OCI-LY1 (cell line): ENCODE results near the gene DIP2A.
A peak's percentile ranks its signal among the peaks of the same experiment; 100 is the strongest.

Experiments used
- H2AFZ ChIP-seq: fragments of 200-600 bp; sonication (generic), shearing (Covaris generic); 2 replicates; pipeline ENCODE4 v1.6.0; 2014; ENCODE audit warnings: antibody characterized with exemption, mild to moderate bottlenecking, low read length
- H3F3A ChIP-seq: fragments of 200-600 bp; sonication (generic), shearing (Covaris generic); 2 replicates; pipeline ENCODE4 v1.6.0; 2014; ENCODE audit warnings: mild to moderate bottlenecking, antibody characterized with exemption, low read length, moderate library complexity; ENCODE audit not compliant: insufficient read depth
- H3K27ac ChIP-seq: fragments of 200-600 bp; sonication (generic); 2 replicates; pipeline ENCODE4 v1.5.1; 2014; ENCODE audit warnings: low read length, mixed run types, mild to moderate bottlenecking, low read depth; ENCODE audit not compliant: poor library complexity, severe bottlenecking
- H3K27me3 ChIP-seq: fragments of 200-600 bp; sonication (generic); 2 replicates; pipeline ENCODE4 v1.6.0; 2014; ENCODE audit warnings: antibody characterized with exemption, mild to moderate bottlenecking, low read length, moderate library complexity; ENCODE audit not compliant: insufficient read depth
- H3K36me3 ChIP-seq: fragments of 200-600 bp; sonication (generic); 2 replicates; pipeline ENCODE4 v1.6.1; 2014; ENCODE audit warnings: mild to moderate bottlenecking, antibody characterized with exemption, low read length, moderate library complexity, mixed read lengths; ENCODE audit not compliant: insufficient read depth
- H3K4me1 ChIP-seq: fragments of 200-600 bp; sonication (generic); 2 replicates; pipeline ENCODE4 v1.5.1; 2014; ENCODE audit warnings: mild to moderate bottlenecking, low read length, moderate library complexity; ENCODE audit not compliant: insufficient read depth, severe bottlenecking
- H3K4me2 ChIP-seq: fragments of 200-600 bp; sonication (generic), shearing (Covaris generic); 2 replicates; pipeline ENCODE4 v1.6.1; 2014; ENCODE audit warnings: low read length
- H3K4me3 ChIP-seq: fragments of 200-600 bp; sonication (generic); 2 replicates; pipeline ENCODE4 v1.5.1; 2014; ENCODE audit warnings: low read length, low read depth, mild to moderate bottlenecking, mixed read lengths; ENCODE audit not compliant: poor library complexity, severe bottlenecking
- H3K79me2 ChIP-seq: fragments of 200-600 bp; shearing (Covaris generic); 2 replicates; pipeline ENCODE4 v1.6.1; 2016; ENCODE audit warnings: mixed run types, low read length, mixed read lengths; ENCODE audit not compliant: insufficient read depth
- H3K9ac ChIP-seq: fragments of 200-600 bp; sonication (generic), shearing (Covaris generic); 2 replicates; pipeline ENCODE4 v1.6.1; 2014; ENCODE audit warnings: mild to moderate bottlenecking, low read length, mixed read lengths
- H3K9me2 ChIP-seq: fragments of 200-600 bp; sonication (generic), shearing (Covaris generic); 2 replicates; pipeline ENCODE4 v1.6.1; 2014; ENCODE audit warnings: low read depth, mild to moderate bottlenecking, low read length, mixed read lengths
- H3K9me3 ChIP-seq: fragments of 200-600 bp; shearing (Covaris generic); 2 replicates; pipeline ENCODE4 v1.6.1; 2014; ENCODE audit warnings: low read length, mixed read lengths
- H4K20me1 ChIP-seq: fragments of 200-600 bp; sonication (generic), shearing (Covaris generic); 2 replicates; pipeline ENCODE4 v1.6.0; 2016; ENCODE audit warnings: mild to moderate bottlenecking, low read length; ENCODE audit not compliant: insufficient read depth
- EZH2 ChIP-seq: fragments of 200-600 bp; sonication (generic), shearing (Covaris generic); IDR thresholded peaks from 2 replicates; pipeline ENCODE4 v1.8.0; 2017; ENCODE audit warnings: borderline replicate concordance, mixed run types, mild to moderate bottlenecking, antibody characterized with exemption, low read length, moderate library complexity, mixed read lengths
- TF ChIP-seq, protein P1 (sequence below): fragments of 200-600 bp; sonication (generic), shearing (Covaris generic); IDR thresholded peaks from 2 replicates; pipeline ENCODE4 v1.5.1; 2017; ENCODE audit warnings: mild to moderate bottlenecking, antibody characterized with exemption, low read length, moderate library complexity, mixed read lengths

The DIP2A gene

DNA sequence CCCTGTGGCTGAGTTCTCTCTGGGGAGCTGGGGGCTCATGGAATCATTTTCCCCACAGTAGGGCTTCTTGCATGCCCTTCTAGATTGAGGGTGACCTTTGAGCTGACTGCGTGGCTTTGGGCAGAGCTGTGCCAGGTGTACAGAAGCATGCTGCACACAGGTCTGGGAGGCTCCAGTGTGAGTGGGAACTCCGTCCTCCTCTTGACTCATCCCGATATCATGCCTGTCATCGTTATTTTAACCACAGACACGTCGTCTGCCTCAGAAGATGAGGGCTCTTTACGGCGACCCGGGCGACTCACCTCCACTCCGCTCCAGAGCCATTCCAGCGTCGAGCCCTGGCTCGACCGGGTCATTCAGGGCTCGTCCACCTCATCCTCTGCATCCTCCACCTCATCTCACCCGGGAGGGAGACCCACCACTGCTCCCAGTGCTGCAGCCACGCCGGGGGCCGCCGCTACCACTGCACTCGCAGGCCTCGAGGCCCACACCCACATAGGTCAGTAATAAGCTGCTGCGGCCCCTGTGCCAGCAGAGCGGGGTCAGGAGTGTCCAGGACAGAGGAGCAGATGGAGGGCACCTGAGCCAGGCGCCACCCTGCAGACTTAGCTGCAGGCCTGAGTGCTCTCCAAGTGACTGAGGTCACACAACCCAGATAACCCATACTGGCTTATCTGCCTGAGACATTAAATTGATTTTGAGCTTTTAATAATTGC, 39.8 kb downstream of the DIP2A start:
- Histone ChIP-seq H3K27ac (no peak overlapping the region), H3F3A (no peaks in the 10 kb centered on the region), H3K9me2 (no peaks in the 10 kb centered on the region), H3K9me3 (no peaks in the 10 kb centered on the region), H3K4me1 (peaks cover 28% of the 10 kb centered on the region), H3K9ac (no peak overlapping the region), H4K20me1 (no peaks in the 10 kb centered on the region), H3K27me3 (no peaks in the 10 kb centered on the region), H3K4me2 (no peak overlapping the region), H3K79me2 (no peaks in the 10 kb centered on the region), H3K36me3 (peaks cover 42% of the 10 kb centered on the region), H3K4me3 (no peak overlapping the region), H2AFZ (no peak overlapping the region)
- TF ChIP-seq, protein P1, sequence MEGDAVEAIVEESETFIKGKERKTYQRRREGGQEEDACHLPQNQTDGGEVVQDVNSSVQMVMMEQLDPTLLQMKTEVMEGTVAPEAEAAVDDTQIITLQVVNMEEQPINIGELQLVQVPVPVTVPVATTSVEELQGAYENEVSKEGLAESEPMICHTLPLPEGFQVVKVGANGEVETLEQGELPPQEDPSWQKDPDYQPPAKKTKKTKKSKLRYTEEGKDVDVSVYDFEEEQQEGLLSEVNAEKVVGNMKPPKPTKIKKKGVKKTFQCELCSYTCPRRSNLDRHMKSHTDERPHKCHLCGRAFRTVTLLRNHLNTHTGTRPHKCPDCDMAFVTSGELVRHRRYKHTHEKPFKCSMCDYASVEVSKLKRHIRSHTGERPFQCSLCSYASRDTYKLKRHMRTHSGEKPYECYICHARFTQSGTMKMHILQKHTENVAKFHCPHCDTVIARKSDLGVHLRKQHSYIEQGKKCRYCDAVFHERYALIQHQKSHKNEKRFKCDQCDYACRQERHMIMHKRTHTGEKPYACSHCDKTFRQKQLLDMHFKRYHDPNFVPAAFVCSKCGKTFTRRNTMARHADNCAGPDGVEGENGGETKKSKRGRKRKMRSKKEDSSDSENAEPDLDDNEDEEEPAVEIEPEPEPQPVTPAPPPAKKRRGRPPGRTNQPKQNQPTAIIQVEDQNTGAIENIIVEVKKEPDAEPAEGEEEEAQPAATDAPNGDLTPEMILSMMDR = no peak
- TF ChIP-seq EZH2 = no peak

DNA sequence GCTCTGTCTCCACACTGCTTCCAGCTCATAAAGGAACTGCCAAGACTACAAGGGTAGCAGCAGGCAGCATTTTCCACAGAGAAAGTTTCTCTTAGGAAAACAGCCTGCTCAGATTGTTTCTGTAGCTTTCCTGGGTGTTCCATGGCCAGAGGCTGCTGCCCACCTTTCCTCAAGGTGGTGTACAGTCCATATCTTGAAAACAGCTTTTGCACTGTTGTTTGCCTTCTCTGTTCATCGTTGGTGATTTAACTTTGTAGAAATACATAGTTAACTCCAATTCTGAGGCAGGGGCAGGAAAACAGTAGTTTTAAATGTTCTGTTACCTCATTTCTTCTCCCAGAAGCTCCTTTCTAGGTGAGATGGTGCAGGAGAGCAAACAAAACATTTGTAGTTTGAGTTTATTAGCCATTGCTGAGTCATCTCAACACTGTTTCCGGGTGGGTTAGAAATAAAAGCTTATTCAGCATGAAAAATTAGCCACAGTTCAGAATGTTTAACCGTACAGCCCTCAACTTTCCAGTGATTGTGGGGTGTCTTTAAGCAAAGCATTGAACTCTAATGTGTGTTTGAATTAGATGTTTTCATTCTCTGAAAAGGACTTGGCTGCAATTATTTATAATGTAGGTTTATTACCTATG, 41.7 kb downstream of the DIP2A start:
- Histone ChIP-seq H3K27ac (peak overlapping the region; percentile 75), H2AFZ (no peak overlapping the region), H4K20me1 (no peaks in the 10 kb centered on the region), H3K4me2 (peak overlapping the region; percentile 36), H3K79me2 (no peaks in the 10 kb centered on the region), H3K4me3 (no peak overlapping the region), H3K4me1 (peaks cover 40% of the 10 kb centered on the region), H3F3A (no peaks in the 10 kb centered on the region), H3K9me3 (no peaks in the 10 kb centered on the region), H3K27me3 (no peaks in the 10 kb centered on the region), H3K9ac (peak overlapping the region; percentile 25; the same call in 1 of the 2 replicates), H3K36me3 (peaks cover 40% of the 10 kb centered on the region), H3K9me2 (no peaks in the 10 kb centered on the region)
- TF ChIP-seq, protein P1 = no peak

DNA sequence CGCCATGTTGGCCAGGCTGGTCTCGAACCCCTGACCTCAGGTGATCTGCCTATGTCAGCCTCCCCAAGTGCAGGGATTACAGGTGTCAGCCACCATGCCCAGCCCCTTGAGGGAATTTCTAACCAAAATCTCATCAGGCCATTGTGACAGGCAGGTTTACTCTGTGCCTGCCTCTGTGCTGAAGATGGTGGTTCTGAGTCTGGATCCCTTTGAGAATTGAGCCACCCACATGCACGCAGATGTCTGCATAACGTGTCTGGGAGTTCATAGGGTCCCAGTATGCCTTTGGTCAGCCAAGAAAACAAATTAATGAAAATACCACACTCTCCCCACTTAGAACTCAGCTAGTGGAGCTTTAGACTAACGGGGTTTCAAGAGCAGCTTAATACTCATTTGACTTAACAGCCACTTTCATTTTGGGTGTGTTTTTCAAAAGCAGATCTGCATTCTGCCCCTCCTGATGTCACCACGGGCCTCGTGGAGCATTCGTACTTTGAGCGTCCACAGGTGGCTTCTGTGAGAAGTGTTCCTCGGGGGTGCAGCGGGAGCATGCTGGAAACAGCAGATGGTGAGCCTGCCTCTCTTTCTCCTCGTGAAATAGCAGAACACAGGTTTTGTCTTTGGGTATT, 45.3 kb downstream of the DIP2A start:
- peak overlapping the region; percentile 18; the same call in 1 of the 2 replicates for H3K9ac ChIP-seq
- peaks cover 40% of the 10 kb centered on the region for H3K4me1 ChIP-seq
- no peak overlapping the region for H2AFZ ChIP-seq
- H3K36me3 ChIP-seq = peaks cover 21% of the 10 kb centered on the region
- no peaks in the 10 kb centered on the region for H3F3A ChIP-seq
- no peaks in the 10 kb centered on the region for H3K9me2 ChIP-seq
- peak overlapping the region; percentile 18; the same call in 1 of the 2 replicates for H3K4me2 ChIP-seq
- TF ChIP-seq EZH2 = no peak
- TF ChIP-seq, protein P1 = no peak; the same call in 1 of the 2 replicates
- H4K20me1 ChIP-seq = no peaks in the 10 kb centered on the region
- H3K79me2 ChIP-seq = no peaks in the 10 kb centered on the region
- peak overlapping the region; percentile 48 for H3K27ac ChIP-seq
- H3K9me3 ChIP-seq = no peaks in the 10 kb centered on the region
- no peaks in the 10 kb centered on the region for H3K27me3 ChIP-seq
- H3K4me3 ChIP-seq = no peak overlapping the region
